ENCODE results near the gene PCNX1. TPM values are rescaled to one million over a fixed set of nuclear protein-coding genes. Genes with fewer than 3 reads are reported as not detected.
"Not testable (repeated sequence)": the region's sequence is repeated elsewhere in the genome, so short reads cannot be mapped to it uniquely, and the experiment has no call there.

Gene PCNX1
- total RNA-seq, 1 experiment from 2014 or later, result 15.4 TPM

DNA sequence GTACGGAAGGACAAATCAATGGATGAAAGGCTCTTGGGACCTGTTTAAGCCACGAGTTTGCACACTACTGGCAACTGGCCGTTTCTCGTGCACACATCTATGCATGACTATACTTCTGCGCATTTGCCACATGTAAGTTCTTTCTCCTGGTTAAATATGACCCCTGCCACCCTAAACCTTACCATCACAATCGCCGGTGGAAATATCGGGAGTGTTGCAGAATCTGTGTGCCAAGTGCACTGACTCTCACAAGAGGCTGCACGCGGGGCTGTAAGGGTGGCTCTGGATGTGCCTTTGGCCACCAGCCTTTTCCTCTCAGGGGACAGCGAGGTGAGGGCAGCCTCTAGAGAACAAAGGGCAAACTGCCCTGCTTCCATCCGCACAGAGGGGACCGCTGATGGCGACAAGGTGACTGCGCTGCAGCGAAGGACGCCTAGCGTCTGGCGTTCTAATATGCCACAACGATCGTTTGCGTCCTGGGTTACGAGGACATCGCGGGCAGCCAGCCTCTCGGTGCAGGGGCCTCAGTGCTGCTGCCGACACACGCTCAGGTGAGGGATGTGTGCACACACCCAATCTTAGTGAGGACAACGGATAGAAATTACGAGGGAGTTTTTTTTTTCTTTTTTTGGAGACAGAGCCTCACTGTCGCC, 232.2 kb downstream of the PCNX1 start:
- in situ Hi-C loops (cut with HindIII; ENCODE audit: low pct_unique_long_range_greater_than_20kb, low sequenced_read_pairs), result no loop called here
- DNase-seq (ENCODE audit: low read depth, low spot score), result no peak

DNA sequence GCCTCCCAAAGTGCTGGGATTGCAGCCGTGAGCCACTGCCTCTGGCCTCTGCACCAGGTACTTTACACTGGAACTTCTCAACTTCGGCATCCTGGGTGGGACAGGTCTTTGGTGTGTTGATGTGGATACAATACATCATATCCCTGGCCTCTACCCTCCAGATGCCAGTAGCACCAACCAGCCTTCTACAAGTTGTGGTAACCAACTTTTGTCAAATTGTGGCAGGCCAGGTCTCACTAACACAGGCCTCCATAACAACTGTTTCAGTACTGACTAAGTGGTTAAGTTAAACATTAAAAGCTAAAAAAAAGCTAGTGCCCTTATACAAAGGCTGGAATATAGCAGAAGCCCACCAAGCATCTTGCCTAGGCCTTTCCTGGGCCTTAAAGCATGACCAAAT, 232.9 kb downstream of the PCNX1 start:
- in situ Hi-C loops (cut with HindIII; ENCODE audit: low pct_unique_long_range_greater_than_20kb, low sequenced_read_pairs), result no loop called here
- no peak for DNase-seq (ENCODE audit: low read depth, low spot score)

DNA sequence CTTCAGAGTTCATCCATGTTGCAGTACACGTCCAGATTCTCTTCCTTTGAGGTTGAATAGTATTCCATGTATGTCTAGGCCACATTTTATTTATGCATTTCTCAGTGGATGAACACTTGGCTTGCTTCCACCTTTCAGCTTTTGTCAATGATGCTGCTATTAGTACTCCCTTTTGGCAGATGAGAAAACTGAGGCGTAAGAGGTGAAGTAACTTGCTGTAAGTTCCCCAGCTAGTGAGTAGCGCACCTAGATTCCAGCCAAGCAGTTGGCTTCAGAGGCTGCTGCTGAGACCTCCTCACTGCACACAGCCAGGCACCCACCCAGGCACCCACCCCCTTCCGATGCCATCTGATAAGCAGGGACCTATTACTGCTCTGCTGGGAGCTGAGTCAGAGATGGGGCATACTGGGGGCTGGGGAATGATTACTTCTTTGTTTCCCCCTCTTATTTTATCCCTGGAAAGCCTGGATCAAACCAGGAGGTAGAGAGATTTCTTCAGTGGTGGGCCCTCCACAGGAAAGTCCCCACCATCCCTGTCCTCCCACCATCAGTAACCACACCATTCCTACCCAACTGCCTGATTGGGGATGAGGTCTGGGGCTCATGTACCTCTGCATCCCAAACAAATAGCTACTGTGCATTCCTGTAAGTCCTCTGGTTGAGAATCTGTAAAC, 234.6 kb downstream of the PCNX1 start:
- in situ Hi-C loops (cut with HindIII; ENCODE audit: low pct_unique_long_range_greater_than_20kb, low sequenced_read_pairs), result no loop called here

DNA sequence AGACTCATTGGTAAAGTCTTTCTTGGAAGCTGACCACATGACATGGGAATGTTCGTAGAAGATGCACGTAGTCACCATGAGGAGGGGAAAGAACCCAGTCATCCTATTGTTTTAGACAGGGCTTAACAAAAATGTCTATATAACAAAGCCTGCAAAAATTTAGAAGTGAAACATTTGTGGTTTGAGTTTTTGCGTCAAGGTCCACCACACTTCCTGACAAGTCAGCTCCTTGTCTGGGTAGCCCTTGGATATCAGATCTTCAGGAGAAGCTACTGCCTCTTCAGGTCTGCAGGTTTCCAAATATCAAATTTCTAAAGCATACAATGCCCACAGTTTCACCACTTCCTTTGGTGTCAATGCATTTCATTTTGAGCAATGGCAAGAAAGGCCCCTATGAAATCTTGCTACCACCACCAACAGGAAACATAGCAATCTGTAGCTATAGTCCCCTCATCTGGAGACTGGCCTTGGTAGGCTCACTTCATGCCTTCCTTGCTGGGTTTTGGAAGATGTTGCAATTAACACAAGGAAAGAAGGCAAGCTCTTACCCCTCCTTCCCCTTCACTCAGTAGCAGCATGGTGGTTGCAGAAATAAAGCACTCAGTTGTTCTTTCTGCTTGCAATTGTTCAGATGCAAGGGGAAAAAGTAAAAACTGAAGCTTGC, 235.2 kb downstream of the PCNX1 start:
- in situ Hi-C loops (cut with HindIII; ENCODE audit: low pct_unique_long_range_greater_than_20kb, low sequenced_read_pairs), result no loop called here
- DNase-seq (ENCODE audit: low read depth, low spot score), result peak; percentile 90

More for the DNA sequence above, 234.6 kb downstream of the PCNX1 start:
- DNase-seq (ENCODE audit: low read depth, low spot score), result no peak

DNA sequence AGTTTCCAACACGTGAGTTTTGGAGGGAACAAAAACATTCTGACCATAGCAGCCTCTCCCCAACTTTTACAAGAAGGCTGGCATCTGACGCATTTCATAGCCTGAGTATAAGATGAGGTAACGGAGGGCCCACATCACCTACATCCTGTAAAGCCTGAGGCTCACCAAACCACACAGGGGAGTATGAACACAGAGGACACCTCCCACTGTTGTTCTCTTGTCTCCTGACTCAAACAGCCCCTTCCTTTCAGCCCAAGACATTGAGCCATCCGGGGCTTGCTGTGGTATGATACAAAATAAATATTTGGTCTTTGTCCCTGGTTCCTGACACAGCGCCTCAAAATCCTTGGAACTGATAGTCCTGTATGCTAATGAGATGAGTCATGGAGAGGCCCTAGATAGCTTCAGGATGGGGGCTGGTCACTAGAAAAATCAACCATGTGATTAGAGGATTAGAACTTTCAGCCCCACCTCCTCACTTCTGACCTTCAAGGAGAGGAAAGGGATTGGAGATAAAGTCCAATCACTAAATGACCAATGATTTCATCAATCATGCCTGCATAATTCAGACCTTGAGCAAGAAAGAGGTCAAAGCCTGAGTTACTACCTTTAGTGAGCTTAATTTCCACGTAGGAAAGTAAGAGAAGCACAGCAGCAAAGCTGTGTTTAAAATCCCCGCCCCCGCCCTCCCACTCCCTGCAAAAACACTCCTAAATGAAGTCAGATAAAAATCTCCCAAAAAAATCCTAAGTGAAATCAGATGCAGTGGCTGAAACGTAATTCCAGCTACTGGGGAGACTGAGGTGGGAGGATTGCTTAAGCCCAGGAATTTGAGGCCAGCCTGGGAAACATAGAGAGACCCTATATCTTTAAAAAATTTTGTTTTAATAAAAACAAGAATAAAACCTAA, 236.4 kb downstream of the PCNX1 start:
- in situ Hi-C loops (cut with HindIII; ENCODE audit: low pct_unique_long_range_greater_than_20kb, low sequenced_read_pairs), result no loop called here

DNA sequence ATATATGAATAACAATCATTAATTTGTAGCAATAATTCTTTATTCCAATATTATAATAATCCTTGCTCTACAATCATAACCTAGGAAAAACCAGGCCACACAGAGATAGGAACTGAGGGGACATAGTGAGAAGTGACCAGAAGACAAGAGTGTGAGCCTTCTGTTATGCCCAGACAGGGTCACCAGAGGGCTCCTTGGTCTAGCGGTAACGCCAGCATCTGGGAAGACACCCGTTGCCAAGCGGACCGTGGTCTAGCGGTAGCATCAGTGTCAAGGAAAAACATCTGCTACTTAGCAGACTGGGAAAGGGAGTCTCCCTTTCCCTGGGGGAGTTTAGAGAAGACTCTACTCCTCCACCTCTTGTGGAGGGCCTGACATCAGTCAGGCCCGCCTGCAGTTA, 240.1 kb downstream of the PCNX1 start:
- in situ Hi-C loops (cut with HindIII; ENCODE audit: low pct_unique_long_range_greater_than_20kb, low sequenced_read_pairs), result not testable (repeated sequence)

More for the DNA sequence above, 236.4 kb downstream of the PCNX1 start:
- DNase-seq (ENCODE audit: low read depth, low spot score), result peak; percentile 60

DNA sequence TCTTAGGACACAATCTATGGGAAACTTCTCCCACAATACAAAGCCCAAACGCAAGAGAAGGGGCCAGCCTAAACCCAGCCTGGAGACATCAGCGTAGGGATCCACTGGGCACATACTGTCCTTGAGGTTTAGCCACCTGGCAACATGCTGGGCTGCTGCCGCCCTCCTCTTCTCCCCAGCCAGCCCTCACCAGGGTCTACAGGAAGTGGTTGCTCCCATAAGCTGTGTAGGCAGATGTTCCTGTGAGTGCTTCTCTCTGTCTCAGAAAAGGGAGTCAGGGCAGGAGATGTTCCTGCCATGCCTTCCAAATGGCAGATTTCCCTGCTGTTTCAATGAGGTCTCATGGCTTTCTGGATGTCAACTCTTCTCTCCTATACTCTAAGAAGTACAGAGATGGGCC, 241.4 kb downstream of the PCNX1 start:
- in situ Hi-C loops (cut with HindIII; ENCODE audit: low pct_unique_long_range_greater_than_20kb, low sequenced_read_pairs), result no loop called here
- DNase-seq (ENCODE audit: low read depth, low spot score), result no peak

More for the DNA sequence above, 240.1 kb downstream of the PCNX1 start:
- not testable (repeated sequence) for DNase-seq (ENCODE audit: low read depth, low spot score)

DNA sequence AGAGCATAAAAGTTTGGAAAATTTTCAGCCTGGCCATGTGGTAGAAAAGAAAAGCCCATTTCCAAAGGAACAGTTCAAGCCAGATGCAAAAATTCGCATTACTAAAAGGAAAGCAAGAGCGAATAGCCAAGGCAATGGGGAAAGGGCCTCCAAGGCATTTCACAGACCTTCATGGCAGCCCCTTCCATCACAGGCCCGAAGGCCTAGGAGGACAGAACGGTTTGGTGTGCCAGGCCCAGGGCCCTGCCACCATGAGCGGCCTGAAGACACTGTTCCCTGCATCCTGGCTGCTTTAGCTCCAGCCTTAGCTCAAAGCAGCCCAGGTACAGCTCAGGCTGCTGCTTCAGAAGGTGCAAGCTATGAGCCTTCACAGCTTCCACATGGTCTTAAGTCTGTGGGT, 243.5 kb downstream of the PCNX1 start:
- no peak for DNase-seq (ENCODE audit: low read depth, low spot score)
- in situ Hi-C loops (cut with HindIII; ENCODE audit: low pct_unique_long_range_greater_than_20kb, low sequenced_read_pairs), result no loop called here

DNA sequence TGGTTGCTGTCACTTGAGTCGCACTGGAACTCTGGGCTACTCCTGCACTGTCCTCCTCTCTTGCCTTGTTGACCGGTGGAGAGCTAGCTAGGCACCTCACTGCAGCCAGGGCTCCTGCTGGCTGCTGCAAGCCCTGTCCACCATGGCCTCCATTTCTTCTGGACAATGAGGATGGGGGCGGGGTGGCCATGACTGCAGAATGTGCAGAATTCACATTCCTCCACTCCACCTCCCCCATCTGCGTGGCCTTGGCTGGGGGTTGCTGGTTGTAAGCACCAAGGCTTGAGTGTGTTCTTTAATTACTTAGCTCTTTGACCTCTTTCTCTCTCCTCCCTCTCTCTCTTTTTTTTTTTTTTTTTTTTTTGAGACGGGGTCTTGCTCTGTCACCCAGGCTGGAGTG, 248.5 kb downstream of the PCNX1 start:
- in situ Hi-C loops (cut with HindIII; ENCODE audit: low pct_unique_long_range_greater_than_20kb, low sequenced_read_pairs), result no loop called here
- DNase-seq (ENCODE audit: low read depth, low spot score), result no peak

DNA sequence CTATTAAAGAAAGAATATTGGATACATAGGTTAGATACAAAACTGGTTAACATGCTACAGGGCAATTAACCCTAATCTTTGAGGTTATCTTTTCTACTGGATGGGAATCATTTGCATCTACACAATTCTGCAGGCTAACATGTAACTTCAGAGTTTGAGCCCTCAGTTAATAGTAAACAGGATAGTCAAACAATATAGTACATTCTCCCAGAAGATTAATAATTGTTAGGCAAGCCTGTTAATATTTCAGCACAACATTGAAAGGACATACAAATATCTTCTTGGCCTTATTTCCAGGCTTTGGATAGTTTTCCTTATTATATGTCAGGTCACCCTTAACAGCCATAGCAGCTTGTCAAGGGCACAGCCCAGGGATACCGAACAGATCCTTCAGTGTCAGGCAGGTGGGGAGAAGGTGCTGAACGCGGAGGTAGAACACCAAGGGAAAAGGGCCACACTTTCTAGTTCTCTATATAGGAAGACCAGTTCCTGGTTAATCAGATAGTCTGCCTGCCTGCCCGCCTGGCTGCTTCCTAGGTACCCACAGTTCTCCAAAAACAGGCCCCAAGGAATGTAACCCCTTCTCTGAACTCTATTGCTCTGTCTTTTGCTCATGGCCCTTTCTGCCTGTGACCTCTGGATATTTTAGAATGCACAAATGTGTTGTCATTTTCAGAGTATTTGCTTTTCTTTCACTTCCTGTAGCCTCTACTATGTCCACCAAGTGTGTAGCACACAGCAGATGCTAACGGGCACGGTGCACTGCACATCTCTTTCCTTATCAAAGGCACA, 256.0 kb downstream of the PCNX1 start:
- in situ Hi-C loops (cut with HindIII; ENCODE audit: low pct_unique_long_range_greater_than_20kb, low sequenced_read_pairs), result no loop called here
- DNase-seq (ENCODE audit: low read depth, low spot score), result no peak

DNA sequence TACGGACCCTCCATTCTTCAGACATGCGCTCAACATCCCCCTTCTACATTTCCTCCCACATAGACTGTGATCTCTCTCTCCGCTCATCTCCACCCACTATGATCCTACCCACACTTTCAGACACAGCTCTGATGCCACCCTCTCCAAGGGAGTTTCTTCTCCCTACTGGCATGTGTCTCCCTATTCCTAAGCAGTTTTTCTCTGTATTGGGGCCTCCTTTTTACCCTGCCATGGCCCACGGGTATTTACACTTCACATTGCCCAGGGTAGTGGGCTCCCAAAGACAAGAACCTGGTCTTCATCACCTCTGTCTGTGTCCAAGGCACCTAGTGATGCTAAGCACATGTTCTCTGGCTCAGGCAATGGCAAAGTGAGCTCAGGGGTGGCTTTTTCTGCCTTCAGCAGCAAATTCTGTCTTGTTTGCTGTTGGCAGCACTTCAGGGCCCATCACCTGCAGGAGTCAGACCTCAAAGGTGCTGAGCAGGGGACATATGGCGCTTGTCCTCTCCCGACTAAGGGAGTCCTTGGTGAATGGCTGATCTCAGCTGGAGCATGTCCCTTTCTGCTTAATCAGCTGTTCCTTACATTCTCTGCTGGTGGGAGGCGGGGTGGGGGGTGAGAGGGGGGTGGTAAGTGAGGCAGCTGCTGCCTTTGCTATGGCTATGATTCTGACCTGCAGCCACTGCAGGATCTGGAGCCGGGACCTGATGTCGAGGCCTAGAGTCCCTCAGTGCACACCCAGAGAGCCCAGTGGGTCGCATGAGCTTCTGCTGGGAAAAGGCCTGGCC, 256.8 kb downstream of the PCNX1 start:
- in situ Hi-C loops (cut with HindIII; ENCODE audit: low pct_unique_long_range_greater_than_20kb, low sequenced_read_pairs), result no loop called here
- no peak for DNase-seq (ENCODE audit: low read depth, low spot score)

Small RNAs within 50 kb of the gene (small RNA-seq; reads per million reads assigned to genes)
- 0 reads per million in 2 experiments for gene AC005230.1
- 0 reads per million in 2 experiments for gene GTF3AP2

Other genes starting within 250 kb of the PCNX1 start
- gene MAP3K9, start 97.9 kb upstream of the PCNX1 start, total RNA-seq (2014; rRNA removed; shearing (Covaris generic)), result 5.1 and 5.4 TPM in 2 replicates

Measured in SK-MEL-5 (cell line).